ENCODE data around the gene YIF1A. TPM values are rescaled to one million over a fixed set of nuclear protein-coding genes. Genes with fewer than 3 reads are reported as not detected.

The YIF1A gene
- total RNA-seq, 1 donor from 2014 or later: 53.4 TPM

DNA sequence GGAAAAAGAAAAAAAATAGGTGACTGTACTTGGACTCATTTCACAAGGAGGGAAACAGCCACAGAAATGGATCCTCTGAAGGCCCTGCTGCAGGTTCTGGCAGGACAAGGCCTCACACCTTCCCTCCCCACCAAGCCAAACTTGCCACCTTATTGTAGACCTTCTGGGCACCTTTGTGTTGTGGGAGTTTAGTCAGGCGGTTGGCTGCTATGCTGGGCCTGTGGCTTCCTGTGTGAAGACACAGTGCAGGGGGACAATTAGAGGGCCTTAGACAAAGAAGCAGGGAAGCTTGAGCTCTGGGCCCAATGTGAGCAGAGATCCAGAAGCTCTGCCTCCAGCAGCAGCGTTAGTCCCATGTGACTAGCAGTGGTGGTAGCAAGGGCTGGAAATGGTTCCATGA is 16.3 kb downstream of the YIF1A start:
- DNase-seq (no peak), ATAC-seq (ENCODE audit: low read depth) (no peak)
- Mint-ChIP-seq H3K27me3 (no peaks in the 10 kb centered on the region), H3K9me3 (no peaks in the 10 kb centered on the region), H3K4me1 (peaks cover 32% of the 10 kb centered on the region), H3K27ac (no peak overlapping the region), H3K4me3 (no peak overlapping the region), H3K36me3 (ENCODE audit: low read depth) (peaks cover 66% of the 10 kb centered on the region)
- TF ChIP-seq, protein P1, sequence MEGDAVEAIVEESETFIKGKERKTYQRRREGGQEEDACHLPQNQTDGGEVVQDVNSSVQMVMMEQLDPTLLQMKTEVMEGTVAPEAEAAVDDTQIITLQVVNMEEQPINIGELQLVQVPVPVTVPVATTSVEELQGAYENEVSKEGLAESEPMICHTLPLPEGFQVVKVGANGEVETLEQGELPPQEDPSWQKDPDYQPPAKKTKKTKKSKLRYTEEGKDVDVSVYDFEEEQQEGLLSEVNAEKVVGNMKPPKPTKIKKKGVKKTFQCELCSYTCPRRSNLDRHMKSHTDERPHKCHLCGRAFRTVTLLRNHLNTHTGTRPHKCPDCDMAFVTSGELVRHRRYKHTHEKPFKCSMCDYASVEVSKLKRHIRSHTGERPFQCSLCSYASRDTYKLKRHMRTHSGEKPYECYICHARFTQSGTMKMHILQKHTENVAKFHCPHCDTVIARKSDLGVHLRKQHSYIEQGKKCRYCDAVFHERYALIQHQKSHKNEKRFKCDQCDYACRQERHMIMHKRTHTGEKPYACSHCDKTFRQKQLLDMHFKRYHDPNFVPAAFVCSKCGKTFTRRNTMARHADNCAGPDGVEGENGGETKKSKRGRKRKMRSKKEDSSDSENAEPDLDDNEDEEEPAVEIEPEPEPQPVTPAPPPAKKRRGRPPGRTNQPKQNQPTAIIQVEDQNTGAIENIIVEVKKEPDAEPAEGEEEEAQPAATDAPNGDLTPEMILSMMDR (IDR thresholded peaks at IDR 0.05): no peak
- intact Hi-C loops (cut with micrococcal nuclease): no loop called here
- POLR2A ChIA-PET: no interaction called here
- CTCF ChIA-PET: interaction anchor here (1.0 kb wide), 1 partner anchor 10 kb away, joined by 3 read pairs; no protein-coding TSS in a partner anchor

DNA sequence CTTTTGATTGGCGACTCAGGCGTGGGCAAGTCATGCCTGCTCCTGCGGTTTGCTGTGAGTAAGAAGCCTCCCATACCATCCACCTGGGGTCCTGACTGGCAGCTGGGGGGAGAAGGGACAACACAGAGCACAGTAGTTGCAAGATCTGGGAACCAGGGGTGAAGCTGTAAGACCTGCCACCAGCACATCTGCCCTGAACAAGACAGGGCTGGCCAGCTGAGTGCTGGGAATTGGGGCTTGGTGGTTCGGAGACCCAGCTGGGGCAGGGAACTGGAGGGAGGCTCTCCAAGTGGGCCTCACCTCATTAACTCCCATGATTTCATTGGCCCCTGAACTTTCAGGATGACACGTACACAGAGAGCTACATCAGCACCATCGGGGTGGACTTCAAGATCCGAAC is 17.1 kb downstream of the YIF1A start:
- peaks cover 67% of the 10 kb centered on the region for H3K36me3 Mint-ChIP-seq (ENCODE audit: low read depth)
- TF ChIP-seq, protein P1 (IDR thresholded peaks at IDR 0.05): no peak
- no peaks in the 10 kb centered on the region for H3K9me3 Mint-ChIP-seq
- intact Hi-C loops (cut with micrococcal nuclease): no loop called here
- no peak for DNase-seq
- ATAC-seq (ENCODE audit: low read depth): no peak
- ChIA-PET CTCF (no interaction called here), POLR2A (interaction anchor here (0.6 to 0.9 kb wide), 2 partner anchors 12 to 17 kb away, joined by 3 to 4 read pairs; partner anchors contain the start of gene YIF1A)
- H3K27me3 Mint-ChIP-seq: no peaks in the 10 kb centered on the region
- H3K27ac Mint-ChIP-seq: peak overlapping the region; percentile 7
- H3K4me1 Mint-ChIP-seq: peaks cover 31% of the 10 kb centered on the region
- no peak overlapping the region for H3K4me3 Mint-ChIP-seq

DNA sequence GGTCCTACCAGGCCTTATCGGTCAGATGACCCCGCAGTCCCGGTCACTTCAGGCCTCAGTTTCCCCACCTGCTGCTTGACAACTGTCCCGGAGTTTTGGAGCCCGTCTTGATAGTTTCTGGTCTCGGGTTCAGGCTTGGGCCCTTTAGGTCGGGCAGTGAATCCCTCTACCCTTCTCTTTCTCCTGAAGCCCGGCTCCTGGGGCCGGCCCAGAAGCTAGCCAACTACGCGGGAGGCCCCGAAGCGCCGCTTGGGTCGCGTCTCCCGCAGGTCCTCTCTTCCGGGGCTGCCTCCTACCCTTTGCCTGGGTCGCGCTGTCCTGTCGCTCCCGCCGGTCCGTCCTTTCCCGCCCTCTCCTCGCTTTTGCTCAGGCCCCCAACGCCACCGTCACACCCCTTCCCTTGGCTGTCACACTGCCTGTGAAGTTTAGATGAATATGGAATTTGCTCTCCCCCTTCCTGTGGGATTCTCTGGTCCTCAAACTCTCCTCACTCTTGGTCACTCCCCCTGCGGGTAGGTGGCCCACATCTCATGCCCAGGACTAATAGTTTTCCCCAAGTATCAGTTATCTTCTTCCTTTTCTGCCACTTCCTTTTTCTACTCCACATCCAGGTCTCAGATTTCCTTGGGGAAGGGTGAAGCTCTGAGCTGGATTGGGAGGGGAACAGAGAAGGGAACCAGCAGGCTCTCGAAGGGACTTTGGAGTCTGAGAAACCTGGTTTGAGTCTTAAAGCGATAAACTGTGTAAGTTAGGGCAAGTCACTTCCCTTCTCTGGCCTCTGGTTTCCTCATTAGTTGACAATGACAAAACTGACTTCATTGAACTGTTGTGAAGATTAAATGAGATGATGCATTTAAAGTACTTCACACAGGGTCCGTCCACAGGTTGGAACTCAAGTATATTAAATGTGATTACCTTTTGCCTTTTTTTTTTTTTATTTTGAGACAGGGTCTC is 19.7 kb downstream of the YIF1A start:
- Mint-ChIP-seq H3K27me3 (no peaks in the 10 kb centered on the region), H3K36me3 (ENCODE audit: low read depth) (peaks cover 54% of the 10 kb centered on the region), H3K4me1 (peaks cover 32% of the 10 kb centered on the region), H3K27ac (peak overlapping the region; percentile 97), H3K4me3 (peak overlapping the region; percentile 90), H3K9me3 (no peaks in the 10 kb centered on the region)
- POLR2A ChIA-PET: interaction anchor here (0.6 to 3.8 kb wide), 7 partner anchors 8 to 217 kb away, joined by 4 to 50 read pairs (median 9); partner anchors contain the start of genes CNIH2, SF3B2, TMEM151A and YIF1A
- DNase-seq (no peak), ATAC-seq (ENCODE audit: low read depth) (no peak)
- TF ChIP-seq, protein P1 (IDR thresholded peaks at IDR 0.05): no peak
- intact Hi-C loops (cut with micrococcal nuclease): loop anchor here (1.0 to 5.0 kb wide), 10 partner anchors 9 to 1538 kb away; partner anchors contain the start of genes CFL1, CNIH2, FIBP and KAT5
- CTCF ChIA-PET: interaction anchor here (2.4 kb wide), 1 partner anchor 12 kb away, joined by 14 read pairs; no protein-coding TSS in a partner anchor

DNA sequence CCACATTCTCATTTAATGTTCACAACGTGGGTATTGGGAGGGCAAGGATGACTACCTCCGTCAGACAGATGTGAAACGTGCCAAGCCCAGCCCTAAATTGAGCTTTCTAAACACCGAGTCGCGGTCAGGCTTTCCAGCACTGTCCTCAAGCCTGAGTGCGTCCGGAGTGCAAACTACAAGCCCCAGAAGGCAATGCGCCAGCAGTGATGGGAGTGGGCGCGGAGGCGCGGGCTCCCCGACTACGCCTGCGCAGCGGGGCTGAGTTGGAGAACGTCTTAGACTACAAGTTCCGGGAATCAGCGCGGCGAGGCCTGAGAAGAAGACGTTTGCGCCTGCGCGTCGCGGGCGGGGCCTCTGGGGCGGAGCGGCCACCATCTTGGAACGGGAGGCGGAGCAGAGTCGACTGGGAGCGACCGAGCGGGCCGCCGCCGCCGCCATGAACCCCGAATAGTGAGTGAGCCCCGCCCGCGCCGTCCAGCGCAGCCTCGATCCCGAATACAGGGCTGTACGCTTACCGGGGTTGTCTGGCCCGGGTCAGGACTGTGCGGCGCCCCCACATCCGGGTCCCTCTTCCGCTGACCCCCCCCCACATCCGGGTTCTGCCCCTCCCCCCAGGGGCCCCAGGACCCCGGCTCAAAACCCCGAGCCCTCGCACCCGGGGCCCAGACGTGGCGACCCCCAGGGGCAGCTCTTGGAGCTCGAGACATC is 20.5 kb downstream of the YIF1A start, which contains the start of gene RAB1B:
TSS of gene RAB1B (plus strand) at position 396 of the 708 bp plus-strand sequence. CDS start at position 437, 41 bp downstream.
- H3K27ac Mint-ChIP-seq: peak within 1 kb of the TSS; percentile 97
- peak within 1 kb of the TSS; percentile 90 for H3K4me3 Mint-ChIP-seq
- ChIA-PET POLR2A (interaction anchor here (0.6 to 3.8 kb wide), 27 partner anchors 9 to 1951 kb away, joined by 3 to 50 read pairs (median 6); partner anchors contain the start of genes BANF1, BRMS1, CCDC85B and CNIH2), CTCF (interaction anchor here (0.7 to 2.4 kb wide), 2 partner anchors 13 to 952 kb away, joined by 3 to 14 read pairs; no protein-coding TSS in a partner anchor)
- DNase-seq (peak; percentile 98), ATAC-seq (ENCODE audit: low read depth) (peak; percentile 76)
- H3K36me3 Mint-ChIP-seq (ENCODE audit: low read depth): peaks cover 53% of the 10 kb centered on the region
- intact Hi-C loops (cut with micrococcal nuclease): loop anchor here (1.0 to 5.0 kb wide), 10 partner anchors 10 to 1539 kb away; partner anchors contain the start of genes CFL1, CNIH2, FIBP and KAT5
- H3K9me3 Mint-ChIP-seq: no peaks in the 10 kb centered on the region
- H3K27me3 Mint-ChIP-seq: no peaks in the 10 kb centered on the region
- H3K4me1 Mint-ChIP-seq: peaks cover 32% of the 10 kb centered on the region
- TF ChIP-seq, protein P1 (IDR thresholded peaks at IDR 0.05): no peak

Measured in activated B cell treated with CpG ODN at 0.5 μM for 24 hours (primary cell).